BJ (cell line): ENCODE results near the gene KIAA1958. TPM values are rescaled to one million over a fixed set of nuclear protein-coding genes. Genes with fewer than 3 reads are reported as not detected.

Source experiments
- CTCF ChIA-PET: fragments of 350-600 bp; formaldehyde crosslinking; extraction: SDS; loops from one replicate; lab custom pipeline; 2021; ENCODE audit warnings: antibody characterized with exemption, inconsistent platforms; lab: Yijun Ruan, JAX
- POLR2A ChIA-PET: fragments of 300-600 bp; sonication (Branson Sonifier 250); formaldehyde crosslinking; extraction: SDS; loops from one replicate; lab custom pipeline; 2021; ENCODE audit warnings: antibody characterized with exemption; lab: Charles Lee
- DNase-seq: peaks from one replicate; pipeline ENCODE4 v3.0.0-alpha.2; 2011; ENCODE audit warnings: low read depth
- H3K27me3 ChIP-seq: 2 replicates; pipeline ENCODE4 v1.6.0; 2011; ENCODE audit warnings: low read length; ENCODE audit not compliant: control insufficient read depth, insufficient read depth
- H3K36me3 ChIP-seq: 2 replicates; pipeline ENCODE4 v1.5.1; 2011; ENCODE audit warnings: low read length; ENCODE audit not compliant: control insufficient read depth, insufficient read depth
- H3K4me3 ChIP-seq: 2 replicates; pipeline ENCODE4 v1.5.1; 2011; ENCODE audit warnings: low read depth, mild to moderate bottlenecking, control low read depth, low read length
- CTCF ChIP-seq: IDR thresholded peaks from 2 replicates; pipeline ENCODE4 v1.5.1; 2011; ENCODE audit warnings: low read depth, mild to moderate bottlenecking, control low read depth, inconsistent platforms, low read length, moderate library complexity; ENCODE audit not compliant: insufficient read depth
- polyA plus RNA-seq: library from polyadenylated mRNA; depleted of rRNA; stranded (reverse); fragments of >200 nt; gene quantifications from 2 replicates; pipeline ENCODE4 v1.2.3, GENCODE V29; 2011

KIAA1958 gene
- polyA plus RNA-seq, 1 experiment: 2.2 TPM

- POLR2A ChIA-PET: no interaction called here
- DNase-seq: no peak
- Histone ChIP-seq H3K36me3 (no peaks in the 10 kb centered on the region; the same call in 1 of the 2 replicates), H3K4me3 (no peak overlapping the region), H3K27me3 (no peaks in the 10 kb centered on the region)
- CTCF ChIA-PET: interaction anchor here (0.6 to 2.9 kb wide), 15 partner anchors 8 to 659 kb away, joined by 3 to 21 read pairs (median 4); no protein-coding TSS in a partner anchor
- peak; percentile 64 for TF ChIP-seq CTCF
Measured at GRCh38 chr9:112443200-112443599, 43.4 kb upstream of the KIAA1958 start.

- TF ChIP-seq CTCF: no peak
- ChIA-PET POLR2A (no interaction called here), CTCF (interaction anchor here (0.7 to 2.9 kb wide), 14 partner anchors 9 to 660 kb away, joined by 3 to 21 read pairs (median 4); no protein-coding TSS in a partner anchor)
- no peak overlapping the region for H3K4me3 ChIP-seq
- no peaks in the 10 kb centered on the region for H3K27me3 ChIP-seq
- no peak for DNase-seq
- no peaks in the 10 kb centered on the region for H3K36me3 ChIP-seq
Measured at GRCh38 chr9:112443636-112444035, 43.0 kb upstream of the KIAA1958 start.

GRCh38 chr9:112445196-112445595 lies 41.4 kb upstream of the KIAA1958 start:
- Histone ChIP-seq H3K4me3 (no peak overlapping the region), H3K27me3 (no peaks in the 10 kb centered on the region), H3K36me3 (no peaks in the 10 kb centered on the region)
- POLR2A ChIA-PET: interaction anchor here (0.5 kb wide), 1 partner anchor 12 kb away, joined by 3 read pairs; no protein-coding TSS in a partner anchor
- no peak for DNase-seq
- CTCF ChIA-PET: interaction anchor here (0.6 to 2.9 kb wide), 5 partner anchors 109 to 1557 kb away, joined by 3 to 21 read pairs (median 5); no protein-coding TSS in a partner anchor
- no peak for TF ChIP-seq CTCF

- no peak overlapping the region for H3K4me3 ChIP-seq
- H3K27me3 ChIP-seq: no peaks in the 10 kb centered on the region
- DNase-seq: no peak
- CTCF ChIA-PET: interaction anchor here (0.9 to 1.5 kb wide), 3 partner anchors 12 to 348 kb away, joined by 3 read pairs; no protein-coding TSS in a partner anchor
- POLR2A ChIA-PET: no interaction called here
- no peaks in the 10 kb centered on the region for H3K36me3 ChIP-seq
- TF ChIP-seq CTCF: no peak
Measured at GRCh38 chr9:112446080-112446479, 40.5 kb upstream of the KIAA1958 start.

GRCh38 chr9:112446526-112446925 lies 40.1 kb upstream of the KIAA1958 start:
- no peak for TF ChIP-seq CTCF
- ChIA-PET CTCF (interaction anchor here (0.9 to 1.5 kb wide), 3 partner anchors 12 to 349 kb away, joined by 3 read pairs; no protein-coding TSS in a partner anchor), POLR2A (interaction anchor here (0.6 kb wide), 1 partner anchor 30 kb away, joined by 3 read pairs; no protein-coding TSS in a partner anchor)
- DNase-seq: no peak
- H3K36me3 ChIP-seq: no peaks in the 10 kb centered on the region
- no peaks in the 10 kb centered on the region for H3K27me3 ChIP-seq
- no peak overlapping the region for H3K4me3 ChIP-seq
